Measurements from ENCODE around the gene ANXA7.
"Not testable (repeated sequence)": the region's sequence is repeated elsewhere in the genome, so short reads cannot be mapped to it uniquely, and the experiment has no call there.

Gene ANXA7

GRCh38 chr10:73407495-73407894 lies 6.4 kb downstream of the ANXA7 start:
- DNase-seq: no peak

GRCh38 chr10:73406846-73407245 lies 7.0 kb downstream of the ANXA7 start:
- no peak for DNase-seq

GRCh38 chr10:73405556-73405955 lies 8.3 kb downstream of the ANXA7 start:
- DNase-seq: no peak

- no peak for DNase-seq
These were observed 9.2 kb downstream of the ANXA7 start for GRCh38 chr10:73404690-73405089.

GRCh38 chr10:73401636-73402035 lies 12.2 kb downstream of the ANXA7 start:
- DNase-seq: no peak

- no peak for DNase-seq
These were observed 14.8 kb downstream of the ANXA7 start for GRCh38 chr10:73399063-73399462.

- DNase-seq: no peak
These were observed 15.8 kb downstream of the ANXA7 start for GRCh38 chr10:73398024-73398423.

- DNase-seq: not testable (repeated sequence)
These were observed 19.5 kb downstream of the ANXA7 start for GRCh38 chr10:73394325-73394724.

GRCh38 chr10:73388228-73388627 lies 25.6 kb downstream of the ANXA7 start:
- DNase-seq: no peak

- no peak for DNase-seq
These were observed 27.3 kb downstream of the ANXA7 start for GRCh38 chr10:73386583-73386982.

- DNase-seq: no peak
These were observed 34.7 kb downstream of the ANXA7 start for GRCh38 chr10:73379064-73379748.

GRCh38 chr10:73376679-73377078 lies 37.2 kb downstream of the ANXA7 start:
- no peak for DNase-seq

- no peak for DNase-seq
These were observed 45.6 kb downstream of the ANXA7 start for GRCh38 chr10:73368238-73368637.

GRCh38 chr10:73366381-73367298 lies 47.2 kb downstream of the ANXA7 start:
- DNase-seq: no peak

GRCh38 chr10:73364964-73365363 lies 48.9 kb downstream of the ANXA7 start:
- no peak for DNase-seq

GRCh38 chr10:73359492-73359891 lies 54.4 kb downstream of the ANXA7 start:
- no peak for DNase-seq

GRCh38 chr10:73358331-73359279 lies 55.3 kb downstream of the ANXA7 start, which contains the start of gene CFAP70:
Gene CFAP70, minus strand, starts transcription at chr10:73358864. Its CDS starts 4,068 bp downstream, at chr10:73354796.
- peak; percentile 97 for DNase-seq

- DNase-seq: no peak
These were observed 56.0 kb downstream of the ANXA7 start for GRCh38 chr10:73357821-73358220.

GRCh38 chr10:73357166-73357565 lies 56.7 kb downstream of the ANXA7 start:
- DNase-seq: no peak

GRCh38 chr10:73344269-73344668 lies 69.6 kb downstream of the ANXA7 start:
- no peak for DNase-seq

GRCh38 chr10:73340121-73340520 lies 73.7 kb downstream of the ANXA7 start:
- DNase-seq: no peak

GRCh38 chr10:73339436-73339835 lies 74.4 kb downstream of the ANXA7 start:
- DNase-seq: no peak
